Measurements from ENCODE around the gene CYP3A5. TPM values are rescaled to one million over a fixed set of nuclear protein-coding genes. Genes with fewer than 3 reads are reported as not detected.
A peak's percentile ranks its signal among the peaks of the same experiment; 100 is the strongest.

Gene CYP3A5
- polyA plus RNA-seq, 1 experiment, result 0.21 TPM

DNA sequence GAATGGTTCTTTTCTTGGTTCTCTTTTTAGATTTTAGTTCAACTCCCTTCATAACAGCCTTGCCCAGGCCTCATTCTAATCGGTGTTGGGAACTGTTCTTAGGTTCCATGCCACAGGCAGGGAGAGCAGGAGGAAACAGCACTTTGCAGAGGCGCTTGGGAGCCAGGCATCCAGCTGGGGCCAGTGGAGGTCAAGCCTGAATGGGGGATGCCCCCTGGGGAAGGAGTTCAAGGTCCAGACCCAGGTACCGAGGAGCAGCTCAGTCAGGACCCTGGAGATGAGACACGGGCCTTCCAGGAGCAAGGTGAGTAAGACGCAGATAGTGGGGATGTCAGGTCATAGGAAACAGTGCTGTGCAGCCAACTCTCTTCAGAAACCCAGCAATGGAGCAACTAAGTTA lies 58.5 kb downstream of the CYP3A5 start:
- no peak overlapping the region for H3K4me3 ChIP-seq (ENCODE audit: low read depth, low read length)
- H3K27me3 ChIP-seq (ENCODE audit: control insufficient read depth, insufficient read depth, low read length), result no peaks in the 10 kb centered on the region
- TF ChIP-seq, protein P1, sequence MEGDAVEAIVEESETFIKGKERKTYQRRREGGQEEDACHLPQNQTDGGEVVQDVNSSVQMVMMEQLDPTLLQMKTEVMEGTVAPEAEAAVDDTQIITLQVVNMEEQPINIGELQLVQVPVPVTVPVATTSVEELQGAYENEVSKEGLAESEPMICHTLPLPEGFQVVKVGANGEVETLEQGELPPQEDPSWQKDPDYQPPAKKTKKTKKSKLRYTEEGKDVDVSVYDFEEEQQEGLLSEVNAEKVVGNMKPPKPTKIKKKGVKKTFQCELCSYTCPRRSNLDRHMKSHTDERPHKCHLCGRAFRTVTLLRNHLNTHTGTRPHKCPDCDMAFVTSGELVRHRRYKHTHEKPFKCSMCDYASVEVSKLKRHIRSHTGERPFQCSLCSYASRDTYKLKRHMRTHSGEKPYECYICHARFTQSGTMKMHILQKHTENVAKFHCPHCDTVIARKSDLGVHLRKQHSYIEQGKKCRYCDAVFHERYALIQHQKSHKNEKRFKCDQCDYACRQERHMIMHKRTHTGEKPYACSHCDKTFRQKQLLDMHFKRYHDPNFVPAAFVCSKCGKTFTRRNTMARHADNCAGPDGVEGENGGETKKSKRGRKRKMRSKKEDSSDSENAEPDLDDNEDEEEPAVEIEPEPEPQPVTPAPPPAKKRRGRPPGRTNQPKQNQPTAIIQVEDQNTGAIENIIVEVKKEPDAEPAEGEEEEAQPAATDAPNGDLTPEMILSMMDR (IDR thresholded peaks at IDR 0.05; ENCODE audit: low read depth, low read length), result no peak
- ChIA-PET POLR2A (no interaction called here), CTCF (no interaction called here)
- no peaks in the 10 kb centered on the region for H3K9me3 ChIP-seq (ENCODE audit: control insufficient read depth, insufficient read depth, low read length)
- no peak overlapping the region for H3K27ac ChIP-seq (ENCODE audit: low read depth, low read length)
- DNase-seq (ENCODE audit: low read depth, low spot score), result no peak

DNA sequence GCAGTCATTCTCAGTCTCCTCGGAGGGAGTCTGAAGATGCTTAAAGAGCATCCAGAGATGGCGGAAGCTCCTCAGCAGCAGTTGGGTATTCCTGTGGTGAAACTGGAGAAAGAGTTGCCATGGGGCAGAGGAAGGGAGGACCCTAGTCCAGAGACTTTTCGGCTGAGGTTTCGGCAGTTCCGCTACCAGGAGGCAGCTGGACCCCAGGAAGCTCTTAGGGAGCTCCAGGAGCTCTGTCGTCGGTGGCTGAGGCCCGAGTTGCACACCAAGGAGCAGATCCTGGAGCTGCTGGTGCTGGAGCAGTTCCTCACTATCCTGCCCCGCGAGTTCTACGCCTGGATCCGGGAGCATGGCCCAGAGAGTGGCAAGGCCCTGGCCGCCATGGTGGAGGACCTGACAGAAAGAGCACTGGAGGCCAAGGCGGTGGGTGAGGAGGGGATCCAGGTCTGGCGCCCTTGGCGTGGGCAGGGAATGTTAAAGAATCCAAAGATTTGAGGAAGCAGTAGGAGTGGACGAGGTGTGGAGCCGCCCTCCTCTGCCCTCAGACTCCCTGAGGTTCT lies 60.1 kb downstream of the CYP3A5 start:
- CTCF ChIA-PET, result no interaction called here
- TF ChIP-seq, protein P1 (IDR thresholded peaks at IDR 0.05; ENCODE audit: low read depth, low read length), result no peak
- POLR2A ChIA-PET, result no interaction called here
- Histone ChIP-seq H3K4me3 (ENCODE audit: low read depth, low read length) (no peak overlapping the region), H3K9me3 (ENCODE audit: control insufficient read depth, insufficient read depth, low read length) (no peaks in the 10 kb centered on the region; the same call in 1 of the 2 replicates), H3K27ac (ENCODE audit: low read depth, low read length) (no peak overlapping the region), H3K27me3 (ENCODE audit: control insufficient read depth, insufficient read depth, low read length) (no peaks in the 10 kb centered on the region)
- DNase-seq (ENCODE audit: low read depth, low spot score), result no peak

DNA sequence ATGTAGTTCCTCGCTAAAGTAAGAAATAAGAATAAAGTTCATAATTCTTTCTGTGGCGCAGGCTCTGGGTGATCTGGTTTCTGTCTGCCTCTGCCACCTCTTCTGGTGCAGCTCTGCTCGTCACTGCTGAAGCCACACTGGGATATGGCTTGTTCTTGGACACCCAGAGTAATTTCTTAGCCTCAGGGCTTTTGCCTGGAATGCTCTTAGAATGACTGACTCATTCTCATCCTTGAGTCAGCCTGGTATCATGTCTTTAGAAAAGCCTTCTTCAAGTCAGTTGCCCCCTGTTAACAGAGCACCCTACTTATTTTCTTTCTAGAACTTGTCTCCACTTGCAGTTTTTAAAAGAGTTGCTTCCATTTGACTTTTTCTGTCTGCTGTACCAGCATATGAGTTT lies 61.1 kb downstream of the CYP3A5 start:
- Histone ChIP-seq H3K27me3 (ENCODE audit: control insufficient read depth, insufficient read depth, low read length) (no peaks in the 10 kb centered on the region), H3K4me3 (ENCODE audit: low read depth, low read length) (no peak overlapping the region), H3K9me3 (ENCODE audit: control insufficient read depth, insufficient read depth, low read length) (no peaks in the 10 kb centered on the region; the same call in 1 of the 2 replicates), H3K27ac (ENCODE audit: low read depth, low read length) (no peak overlapping the region)
- POLR2A ChIA-PET, result no interaction called here
- TF ChIP-seq, protein P1 (IDR thresholded peaks at IDR 0.05; ENCODE audit: low read depth, low read length), result no peak
- no peak for DNase-seq (ENCODE audit: low read depth, low spot score)
- CTCF ChIA-PET, result no interaction called here

DNA sequence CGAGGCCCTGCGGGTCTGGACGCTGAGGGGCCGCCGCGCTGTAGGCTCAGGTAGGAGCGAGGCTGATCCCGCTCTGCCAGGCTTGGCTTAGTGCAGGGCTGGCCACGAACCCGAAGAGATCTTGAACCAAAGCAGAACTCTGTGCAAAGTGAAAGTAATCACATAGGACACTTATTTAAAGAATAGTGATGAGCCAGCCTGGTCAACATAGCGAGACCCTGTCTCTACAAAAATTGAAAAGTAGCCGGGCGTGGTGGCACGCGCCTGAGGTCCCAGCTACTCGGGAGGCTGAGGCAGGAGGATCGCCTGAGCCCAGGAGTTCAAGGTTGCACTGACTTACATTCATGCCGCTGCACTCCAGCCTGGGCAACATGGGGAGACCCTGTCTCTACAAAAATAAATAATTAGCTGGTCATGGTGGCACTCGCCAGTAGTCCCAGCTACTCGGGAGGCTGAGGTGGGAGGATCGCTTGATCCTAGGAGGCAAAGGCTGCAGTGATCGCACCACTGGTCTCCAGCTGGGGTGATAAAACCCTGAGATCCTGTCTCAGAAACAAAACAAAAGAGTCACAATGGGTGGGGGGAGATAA lies 62.5 kb downstream of the CYP3A5 start:
- Histone ChIP-seq H3K4me3 (ENCODE audit: low read depth, low read length) (peak overlapping the region; percentile 69), H3K9me3 (ENCODE audit: control insufficient read depth, insufficient read depth, low read length) (no peaks in the 10 kb centered on the region; the same call in 1 of the 2 replicates), H3K27me3 (ENCODE audit: control insufficient read depth, insufficient read depth, low read length) (no peaks in the 10 kb centered on the region), H3K27ac (ENCODE audit: low read depth, low read length) (peak overlapping the region; percentile 63)
- ChIA-PET POLR2A (interaction anchor here (1.3 to 1.6 kb wide), 3 partner anchors 12 to 59 kb away, joined by 3 to 7 read pairs (median 5); no protein-coding TSS in a partner anchor), CTCF (no interaction called here)
- TF ChIP-seq, protein P1 (IDR thresholded peaks at IDR 0.05; ENCODE audit: low read depth, low read length), result no peak
- no peak for DNase-seq (ENCODE audit: low read depth, low spot score)
